ENCODE data around the gene COA8.

- TF ChIP-seq KAT8 (CRISPR knock-in tag; IDR thresholded peaks at IDR 0.05) (no peak), SP4 (CRISPR knock-in tag; IDR thresholded peaks at IDR 0.05) (no peak), KDM5B (CRISPR knock-in tag; IDR thresholded peaks at IDR 0.05; ENCODE audit: borderline replicate concordance) (no peak)
Observed at GRCh38 chr14:103533137-103533998, 29.4 kb upstream of the COA8 start.

Measured in HepG2 (cell line).